ENCODE data around the gene BICDL2. TPM values are rescaled to one million over a fixed set of nuclear protein-coding genes. Genes with fewer than 3 reads are reported as not detected.
"Not testable (repeated sequence)": the region's sequence is repeated elsewhere in the genome, so short reads cannot be mapped to it uniquely, and the experiment has no call there.

The BICDL2 gene
- polyA plus RNA-seq (ENCODE audit: insufficient read length), result not detected

GRCh38 chr16:3036726-3037315 lies at the start of gene BICDL2:
BICDL2 (minus strand) TSS chr16:3036944; CDS start chr16:3035496, 1,448 bp downstream.
- no peak for DNase-seq

GRCh38 chr16:3085868-3086595 lies 49.3 kb upstream of the BICDL2 start:
- no peak for DNase-seq

GRCh38 chr16:3084969-3085670 lies 48.4 kb upstream of the BICDL2 start:
- no peak for DNase-seq

GRCh38 chr16:3084491-3084890 lies 47.7 kb upstream of the BICDL2 start:
- DNase-seq, result no peak

- not testable (repeated sequence) for DNase-seq
Measured at GRCh38 chr16:3083408-3083807, 46.7 kb upstream of the BICDL2 start.

- not testable (repeated sequence) for DNase-seq
Measured at GRCh38 chr16:3081957-3082356, 45.2 kb upstream of the BICDL2 start.

- DNase-seq, result no peak
Measured at GRCh38 chr16:3080024-3080423, 43.3 kb upstream of the BICDL2 start.

GRCh38 chr16:3076577-3076976 lies 39.8 kb upstream of the BICDL2 start:
- DNase-seq, result no peak

- not testable (repeated sequence) for DNase-seq
Measured at GRCh38 chr16:3075946-3076345, 39.2 kb upstream of the BICDL2 start.

GRCh38 chr16:3075523-3075915 lies 38.8 kb upstream of the BICDL2 start:
- DNase-seq, result no peak

- DNase-seq, result no peak
Measured at GRCh38 chr16:3074860-3075522, 38.2 kb upstream of the BICDL2 start.

- no peak for DNase-seq
Measured at GRCh38 chr16:3073448-3073847, 36.7 kb upstream of the BICDL2 start.

- not testable (repeated sequence) for DNase-seq
Measured at GRCh38 chr16:3072576-3073263, 36.0 kb upstream of the BICDL2 start.

- DNase-seq, result not testable (repeated sequence)
Measured at GRCh38 chr16:3072148-3072547, 35.4 kb upstream of the BICDL2 start.

- no peak for DNase-seq
Measured at GRCh38 chr16:3071655-3072054, 34.9 kb upstream of the BICDL2 start.

- DNase-seq, result no peak
Measured at GRCh38 chr16:3070608-3071111, 33.9 kb upstream of the BICDL2 start.

GRCh38 chr16:3069146-3069545 lies 32.4 kb upstream of the BICDL2 start:
- DNase-seq, result not testable (repeated sequence)

GRCh38 chr16:3068487-3068886 lies 31.7 kb upstream of the BICDL2 start:
- no peak for DNase-seq

GRCh38 chr16:3066440-3066748 lies 29.6 kb upstream of the BICDL2 start:
- no peak for DNase-seq

GRCh38 chr16:3065742-3066439 lies 29.1 kb upstream of the BICDL2 start:
- DNase-seq, result no peak

- DNase-seq, result peak; percentile 86
Measured at GRCh38 chr16:3065069-3065741, 28.5 kb upstream of the BICDL2 start, which contains the start of gene IL32. IL32 (plus strand) TSS chr16:3065640; CDS start chr16:3065812, 172 bp downstream.

All from hindlimb muscle (tissue), 1 donor.